Choroid plexus epithelial cell (primary cell): ENCODE measurements around the gene TAGLN3.

ENCODE experiments used
- DNase-seq: peaks from one replicate; pipeline ENCODE4 v3.0.0-alpha.2; 2010; ENCODE audit warnings: low read depth
- H3K4me3 ChIP-seq: 2 replicates; pipeline ENCODE4 v1.5.1; 2011; ENCODE audit warnings: low read depth, mild to moderate bottlenecking, control low read depth, low read length, moderate library complexity
- CTCF ChIP-seq: conservative IDR thresholded peaks from 2 replicates; pipeline ENCODE4 v1.5.1; 2011; ENCODE audit warnings: low read depth, mild to moderate bottlenecking, control low read depth, inconsistent platforms, low read length, moderate library complexity

TAGLN3 gene

GRCh38 chr3:111998636-111999483, at the start of gene TAGLN3:
Gene TAGLN3, plus strand, starts transcription at chr3:111998922. Its CDS starts 501 bp downstream, at chr3:111999423.
- DNase-seq = peak; percentile 23
- TF ChIP-seq CTCF = no peak
- peak within 1 kb of the TSS; percentile 58 for H3K4me3 ChIP-seq

GRCh38 chr3:111949712-111950111, 49.0 kb upstream of the TAGLN3 start:
- no peak for TF ChIP-seq CTCF
- H3K4me3 ChIP-seq = no peak overlapping the region
- no peak for DNase-seq

GRCh38 chr3:111951032-111951431, 47.7 kb upstream of the TAGLN3 start:
- no peak for DNase-seq
- no peak for TF ChIP-seq CTCF
- no peak overlapping the region for H3K4me3 ChIP-seq

- H3K4me3 ChIP-seq = no peak overlapping the region
- no peak for DNase-seq
- TF ChIP-seq CTCF = no peak
Observed at GRCh38 chr3:111952086-111952485, 46.6 kb upstream of the TAGLN3 start.

- no peak for TF ChIP-seq CTCF
- no peak for DNase-seq
- H3K4me3 ChIP-seq = no peak overlapping the region
Observed at GRCh38 chr3:111952866-111953450, 45.8 kb upstream of the TAGLN3 start.

GRCh38 chr3:111954228-111954990, 44.3 kb upstream of the TAGLN3 start:
- H3K4me3 ChIP-seq = no peak overlapping the region
- no peak for DNase-seq
- TF ChIP-seq CTCF = no peak
